PC-3 (cell line): Measurements from ENCODE around the gene EIF4EBP2.

Experiments used
- CTCF ChIP-seq: fragments of 300-600 bp; sonication (generic); conservative IDR thresholded peaks from 2 replicates; pipeline ENCODE4 v1.5.1; 2017; ENCODE audit warnings: antibody characterized with exemption, low read depth, mild to moderate bottlenecking, low read length
- EZH2 ChIP-seq: fragments of 300-600 bp; sonication (generic); IDR thresholded peaks from one replicate; pipeline ENCODE4 v1.6.1; 2017; ENCODE audit warnings: antibody characterized with exemption, mild to moderate bottlenecking, low read length; ENCODE audit not compliant: unreplicated experiment
- EZH2phosphoT487 ChIP-seq: fragments of 300-600 bp; sonication (generic); IDR thresholded peaks from 2 replicates; pipeline ENCODE4 v1.6.1; 2018; ENCODE audit warnings: mild to moderate bottlenecking, antibody characterized with exemption, low read length, borderline replicate concordance

GRCh38 chr10:70459061-70459773 lies 55.3 kb downstream of the EIF4EBP2 start:
- TF ChIP-seq CTCF (no peak), EZH2 (no peak), EZH2phosphoT487 (no peak)
